ENCODE results near the gene FER1L5.

FER1L5 gene

GRCh38 chr2:96687711-96688640 lies 45.4 kb downstream of the FER1L5 start:
- no peak overlapping the region for H3K4me3 ChIP-seq (ENCODE audit: low read depth, low read length)

DNA sequence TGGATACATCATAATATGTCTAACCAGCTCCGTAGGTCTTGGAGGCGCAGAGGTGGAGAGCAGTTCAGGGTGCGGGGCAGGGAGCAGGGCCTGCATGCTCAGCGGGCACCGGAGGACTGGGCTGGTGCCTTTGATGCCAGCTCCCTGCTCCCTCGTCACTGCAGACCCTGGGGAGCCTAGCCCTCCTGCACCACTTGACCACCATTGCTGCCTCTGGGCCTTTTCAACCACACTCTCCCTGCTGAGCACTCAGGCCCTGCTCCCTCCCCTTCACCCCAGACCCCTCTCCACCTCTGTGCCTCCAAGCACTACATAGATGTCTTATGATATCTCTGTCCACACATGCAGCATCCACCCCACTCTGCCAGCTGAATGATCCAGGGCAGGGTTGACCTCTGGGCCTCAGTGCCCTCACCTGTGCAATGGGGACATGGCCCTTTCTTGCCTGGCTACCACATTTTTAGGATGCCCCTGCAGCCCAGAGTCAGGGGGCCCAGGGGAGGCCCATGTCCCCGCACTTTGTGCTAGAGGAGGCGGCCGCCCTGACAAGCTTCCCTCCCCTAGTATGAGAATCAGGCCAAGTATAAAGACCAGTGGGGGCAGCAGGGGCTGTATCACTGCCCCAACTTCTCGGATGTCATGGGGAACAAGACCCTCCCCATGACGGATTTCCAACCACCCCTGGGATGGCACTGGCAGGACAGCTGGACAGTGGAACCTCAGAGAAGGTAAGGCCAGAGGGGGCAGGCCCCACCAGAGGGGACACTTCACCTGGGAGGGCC lies 46.3 kb downstream of the FER1L5 start:
- no peak overlapping the region for H3K4me3 ChIP-seq (ENCODE audit: low read depth, low read length)
- no peak for TF ChIP-seq CTCF (IDR thresholded peaks at IDR 0.05; ENCODE audit: low read depth, low read length)

More at GRCh38 chr2:96687711-96688640, 45.4 kb downstream of the FER1L5 start:
- no peak for TF ChIP-seq CTCF (IDR thresholded peaks at IDR 0.05; ENCODE audit: low read depth, low read length)

DNA sequence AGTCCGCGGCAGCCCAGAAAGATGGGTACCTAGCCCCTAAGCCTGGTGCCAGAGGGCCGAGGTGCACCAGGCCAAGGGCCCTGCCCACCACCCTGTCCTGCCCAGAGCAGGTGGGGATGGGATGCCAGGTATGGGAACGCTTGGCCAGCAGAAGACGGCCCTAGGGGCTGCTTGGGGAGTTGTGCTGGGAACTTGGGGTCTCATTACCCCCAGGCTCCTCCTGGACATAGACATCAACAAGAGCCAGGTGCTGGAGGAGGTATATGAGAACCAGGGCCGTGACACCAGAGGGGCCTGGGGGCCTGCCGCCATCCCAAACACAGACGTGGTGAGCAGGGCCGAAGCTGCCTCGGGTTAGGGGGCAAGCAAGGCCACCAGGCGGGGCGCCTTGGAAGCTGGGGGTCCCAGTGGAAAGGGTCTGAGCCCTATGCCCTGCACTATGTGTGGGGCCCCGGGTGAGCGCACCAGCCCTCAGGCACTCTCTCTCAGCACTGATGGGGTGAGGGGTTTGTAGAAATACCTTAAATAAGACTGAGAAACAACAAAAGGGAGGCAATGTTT lies 46.9 kb downstream of the FER1L5 start:
- TF ChIP-seq CTCF (IDR thresholded peaks at IDR 0.05; ENCODE audit: low read depth, low read length), result no peak
- no peak overlapping the region for H3K4me3 ChIP-seq (ENCODE audit: low read depth, low read length)

DNA sequence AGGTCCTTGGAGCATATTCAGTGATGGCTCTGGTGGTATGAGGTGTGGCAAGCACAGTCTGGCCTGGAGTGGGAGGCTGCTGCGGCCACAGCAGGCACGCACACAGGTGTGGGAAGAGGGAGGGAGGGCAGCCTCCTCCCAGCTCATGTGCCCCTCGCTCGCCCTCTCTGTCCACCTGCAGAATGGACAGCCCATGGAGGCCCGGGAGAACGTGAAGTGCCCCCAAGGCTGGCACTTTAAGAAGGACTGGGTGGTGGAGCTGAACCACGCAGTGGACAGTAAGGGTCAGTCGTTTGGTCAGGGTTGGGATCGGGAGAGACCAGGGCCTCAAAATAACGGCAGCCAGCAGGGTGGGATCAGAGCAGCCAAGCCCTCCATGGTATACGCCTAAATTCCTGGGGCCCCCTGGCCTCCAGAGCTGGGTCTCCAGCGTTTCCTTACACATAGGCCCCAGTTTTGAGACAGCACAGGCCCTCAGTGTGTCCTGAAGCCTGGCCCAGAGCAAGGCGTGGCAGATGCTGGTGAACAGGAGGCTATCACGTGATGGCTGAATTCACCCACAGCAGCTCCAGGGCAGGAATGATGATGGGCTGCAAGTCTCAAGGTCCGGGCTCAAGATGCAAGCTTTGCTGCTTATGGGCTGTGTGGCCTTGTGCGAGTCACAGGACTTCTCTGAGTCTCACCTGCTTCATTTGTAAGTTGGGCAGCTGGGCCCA lies 47.9 kb downstream of the FER1L5 start:
- TF ChIP-seq CTCF (IDR thresholded peaks at IDR 0.05; ENCODE audit: low read depth, low read length), result no peak
- no peak overlapping the region for H3K4me3 ChIP-seq (ENCODE audit: low read depth, low read length)

GRCh38 chr2:96691022-96691612 lies 48.6 kb downstream of the FER1L5 start:
- TF ChIP-seq CTCF (IDR thresholded peaks at IDR 0.05; ENCODE audit: low read depth, low read length), result no peak
- H3K4me3 ChIP-seq (ENCODE audit: low read depth, low read length), result no peak overlapping the region

DNA sequence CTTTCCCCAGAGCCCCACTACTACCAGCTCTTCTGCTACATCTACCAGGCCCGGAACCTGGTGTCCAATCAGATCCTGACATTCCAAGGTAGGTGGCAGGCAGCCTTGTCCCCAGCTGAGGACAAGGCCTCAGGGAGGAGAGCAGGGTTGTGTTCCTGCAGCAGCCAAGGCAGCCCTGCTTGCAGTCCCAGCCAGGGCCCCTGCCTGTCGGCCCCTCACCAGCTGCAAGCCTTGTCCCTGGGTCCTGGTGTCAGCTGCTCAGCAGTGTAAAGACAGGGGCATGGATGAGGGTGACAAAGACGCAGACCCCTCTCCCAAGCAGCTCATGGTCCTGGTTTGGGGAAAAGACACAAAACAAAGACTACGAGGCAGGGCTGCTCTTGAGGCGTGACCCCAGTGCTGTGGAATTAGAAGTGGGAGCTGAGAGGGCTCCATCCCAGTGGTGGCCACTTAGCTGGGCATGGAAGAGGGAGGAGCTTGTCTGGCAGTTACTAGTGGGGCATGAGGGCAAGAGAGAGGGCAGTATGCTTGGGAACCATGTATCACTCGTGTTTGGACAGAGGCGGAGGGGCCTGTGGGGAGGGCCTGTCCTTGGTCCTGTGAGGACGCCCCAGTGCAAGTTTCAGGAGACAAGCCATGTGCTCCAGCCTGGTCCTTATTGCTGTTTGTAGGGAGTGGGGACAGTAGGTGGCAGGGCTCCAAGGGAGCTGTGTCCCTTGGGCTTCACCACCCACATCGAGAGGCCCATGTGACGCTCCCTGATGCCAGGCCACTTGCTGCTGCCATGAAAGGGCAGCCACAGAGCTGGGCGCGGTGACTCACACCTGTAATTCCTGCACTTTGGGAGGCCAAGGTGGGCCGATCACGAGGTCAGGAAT lies 49.8 kb downstream of the FER1L5 start:
- TF ChIP-seq CTCF (IDR thresholded peaks at IDR 0.05; ENCODE audit: low read depth, low read length), result no peak
- H3K4me3 ChIP-seq (ENCODE audit: low read depth, low read length), result no peak overlapping the region

Data from WI38 (cell line).